Nephron (organoid): ENCODE data around the gene KIF25.

ENCODE experiments used
- H3K27ac Mint-ChIP-seq, 3 experiments: 2 replicates each; pipeline ENCODE4 v1.8.0; 2020; ENCODE audit warnings: mixed read lengths in 3 of 3, mild to moderate bottlenecking in 2 of 3, moderate library complexity in 1 of 3
- H3K27me3 Mint-ChIP-seq: 2 replicates; pipeline ENCODE4 v1.8.0; 2021; ENCODE audit warnings: low read depth, mild to moderate bottlenecking, moderate library complexity, mixed read lengths
- H3K36me3 Mint-ChIP-seq: 2 replicates; pipeline ENCODE4 v1.8.0; 2020; ENCODE audit warnings: low read depth, mixed read lengths
- H3K4me1 Mint-ChIP-seq: 2 replicates; pipeline ENCODE4 v1.8.0; 2020; ENCODE audit warnings: mixed read lengths
- H3K4me3 Mint-ChIP-seq, 3 experiments: 2 replicates each; pipeline ENCODE4 v1.8.0; 2020; ENCODE audit warnings: mild to moderate bottlenecking in 3 of 3, mixed read lengths in 3 of 3, moderate library complexity in 2 of 3
- H3K9me3 Mint-ChIP-seq: 2 replicates; pipeline ENCODE4 v1.8.0; 2020; ENCODE audit warnings: mixed read lengths
- CTCF ChIP-seq, 3 experiments: fragments of 200-600 bp; sonication (generic); IDR thresholded peaks; one replicate each; pipeline ENCODE4 v1.5.0; 2021; ENCODE audit warnings: antibody characterized with exemption in 3 of 3; ENCODE audit not compliant: unreplicated experiment in 3 of 3

The KIF25 gene

GRCh38 chr6:168022488-168023321, 25.2 kb downstream of the KIF25 start:
- H3K27me3 Mint-ChIP-seq = peaks cover 4% of the 10 kb centered on the region
- H3K9me3 Mint-ChIP-seq = peaks cover 10% of the 10 kb centered on the region
- H3K27ac Mint-ChIP-seq = peak overlapping the region in 1 of 3 experiments; percentile 69
- peaks cover 21% of the 10 kb centered on the region for H3K4me1 Mint-ChIP-seq
- no peak overlapping the region for H3K4me3 Mint-ChIP-seq
- TF ChIP-seq CTCF (IDR thresholded peaks at IDR 0.05; ENCODE audit: unreplicated experiment in 3 of 3) = no peak
- H3K36me3 Mint-ChIP-seq = peaks cover 5% of the 10 kb centered on the region

DNA sequence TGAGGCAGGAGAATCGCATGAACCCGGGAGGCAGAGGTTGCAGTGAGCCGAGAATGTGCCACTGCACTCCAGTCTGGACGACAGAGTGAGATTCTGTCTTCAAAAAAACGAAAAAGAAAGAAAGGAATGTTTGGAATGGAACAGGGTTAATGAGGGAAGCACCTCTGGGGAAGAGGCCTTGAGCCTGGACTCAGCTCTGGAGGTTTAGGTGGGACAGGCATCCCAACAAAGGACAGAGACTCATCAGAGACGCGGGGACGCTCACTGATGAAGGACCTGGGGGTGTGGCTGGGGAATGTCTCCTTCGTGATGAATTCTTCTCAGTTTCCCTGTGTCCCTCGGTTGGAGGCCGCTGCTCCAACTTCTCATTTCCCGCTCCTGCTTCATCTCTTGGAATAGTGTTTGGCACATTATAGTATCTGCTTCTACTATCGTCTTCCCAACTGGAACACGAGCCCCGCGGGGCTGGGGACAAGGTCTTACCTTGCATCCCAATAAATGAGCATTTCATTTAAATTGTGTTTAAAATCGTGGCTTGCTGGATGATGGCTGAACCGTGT, 27.6 kb downstream of the KIF25 start:
- no peak for TF ChIP-seq CTCF (IDR thresholded peaks at IDR 0.05; ENCODE audit: unreplicated experiment in 3 of 3)
- no peaks in the 10 kb centered on the region for H3K36me3 Mint-ChIP-seq
- H3K27ac Mint-ChIP-seq = no peak overlapping the region
- H3K4me1 Mint-ChIP-seq = peaks cover 36% of the 10 kb centered on the region
- no peak overlapping the region for H3K4me3 Mint-ChIP-seq
- peaks cover 4% of the 10 kb centered on the region for H3K27me3 Mint-ChIP-seq
- peaks cover 2% of the 10 kb centered on the region for H3K9me3 Mint-ChIP-seq

GRCh38 chr6:168025831-168026710, 28.6 kb downstream of the KIF25 start:
- peaks cover 4% of the 10 kb centered on the region for H3K27me3 Mint-ChIP-seq
- no peak for TF ChIP-seq CTCF (IDR thresholded peaks at IDR 0.05; ENCODE audit: unreplicated experiment in 3 of 3)
- no peaks in the 10 kb centered on the region for H3K36me3 Mint-ChIP-seq

GRCh38 chr6:168026925-168027324, 29.5 kb downstream of the KIF25 start:
- peaks cover 51% of the 10 kb centered on the region for H3K4me1 Mint-ChIP-seq
- H3K36me3 Mint-ChIP-seq = no peaks in the 10 kb centered on the region
- no peak for TF ChIP-seq CTCF (IDR thresholded peaks at IDR 0.05; ENCODE audit: unreplicated experiment in 3 of 3)
- peaks cover 4% of the 10 kb centered on the region for H3K27me3 Mint-ChIP-seq
- no peaks in the 10 kb centered on the region for H3K9me3 Mint-ChIP-seq
- H3K27ac Mint-ChIP-seq = peak overlapping the region in 2 of 3 experiments; percentile 32 to 78
- H3K4me3 Mint-ChIP-seq = no peak overlapping the region

More at GRCh38 chr6:168025831-168026710, 28.6 kb downstream of the KIF25 start:
- Mint-ChIP-seq H3K9me3 (no peaks in the 10 kb centered on the region), H3K4me3 (no peak overlapping the region), H3K27ac (no peak overlapping the region), H3K4me1 (peaks cover 42% of the 10 kb centered on the region)

DNA sequence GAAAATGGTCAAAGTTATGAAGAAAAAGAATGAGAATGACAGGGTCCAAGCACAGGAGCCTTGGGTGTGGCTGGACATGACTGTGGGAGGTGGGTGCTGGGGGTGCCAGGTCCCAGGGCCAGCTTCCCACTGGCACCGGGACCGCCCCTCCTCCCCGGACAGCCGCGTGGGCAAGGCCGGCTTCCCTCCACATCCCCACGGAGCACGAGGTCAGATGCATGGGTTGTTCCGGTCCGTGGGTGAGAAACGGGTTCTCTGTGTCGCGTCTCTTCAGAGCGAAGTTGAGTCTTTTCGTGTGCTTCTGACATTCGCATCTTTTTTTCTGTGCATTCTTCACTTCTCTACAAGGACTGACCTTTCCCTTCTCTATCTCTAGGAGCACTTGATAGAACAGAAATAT, 30.1 kb downstream of the KIF25 start:
- Mint-ChIP-seq H3K27me3 (peaks cover 4% of the 10 kb centered on the region), H3K9me3 (no peaks in the 10 kb centered on the region)

More for the DNA sequence above, 30.1 kb downstream of the KIF25 start:
- peaks cover 52% of the 10 kb centered on the region for H3K4me1 Mint-ChIP-seq
- no peaks in the 10 kb centered on the region for H3K36me3 Mint-ChIP-seq
- no peak for TF ChIP-seq CTCF (IDR thresholded peaks at IDR 0.05; ENCODE audit: unreplicated experiment in 3 of 3)
- no peak overlapping the region for H3K4me3 Mint-ChIP-seq
- H3K27ac Mint-ChIP-seq = no peak overlapping the region
